Activated T-cell treated with anti-CD3 and anti-CD28 coated beads, Interleukin-2, amount 50 U/mL, for 48 hours (primary cell): Measurements from ENCODE around the gene SPN.
"Not testable (repeated sequence)": the region's sequence is repeated elsewhere in the genome, so short reads cannot be mapped to it uniquely, and the experiment has no call there.

Experiments
- DNase-seq, 2 experiments: peaks; one replicate each; pipeline ENCODE4 v3.0.0-alpha.2; 2020

Gene SPN

DNA sequence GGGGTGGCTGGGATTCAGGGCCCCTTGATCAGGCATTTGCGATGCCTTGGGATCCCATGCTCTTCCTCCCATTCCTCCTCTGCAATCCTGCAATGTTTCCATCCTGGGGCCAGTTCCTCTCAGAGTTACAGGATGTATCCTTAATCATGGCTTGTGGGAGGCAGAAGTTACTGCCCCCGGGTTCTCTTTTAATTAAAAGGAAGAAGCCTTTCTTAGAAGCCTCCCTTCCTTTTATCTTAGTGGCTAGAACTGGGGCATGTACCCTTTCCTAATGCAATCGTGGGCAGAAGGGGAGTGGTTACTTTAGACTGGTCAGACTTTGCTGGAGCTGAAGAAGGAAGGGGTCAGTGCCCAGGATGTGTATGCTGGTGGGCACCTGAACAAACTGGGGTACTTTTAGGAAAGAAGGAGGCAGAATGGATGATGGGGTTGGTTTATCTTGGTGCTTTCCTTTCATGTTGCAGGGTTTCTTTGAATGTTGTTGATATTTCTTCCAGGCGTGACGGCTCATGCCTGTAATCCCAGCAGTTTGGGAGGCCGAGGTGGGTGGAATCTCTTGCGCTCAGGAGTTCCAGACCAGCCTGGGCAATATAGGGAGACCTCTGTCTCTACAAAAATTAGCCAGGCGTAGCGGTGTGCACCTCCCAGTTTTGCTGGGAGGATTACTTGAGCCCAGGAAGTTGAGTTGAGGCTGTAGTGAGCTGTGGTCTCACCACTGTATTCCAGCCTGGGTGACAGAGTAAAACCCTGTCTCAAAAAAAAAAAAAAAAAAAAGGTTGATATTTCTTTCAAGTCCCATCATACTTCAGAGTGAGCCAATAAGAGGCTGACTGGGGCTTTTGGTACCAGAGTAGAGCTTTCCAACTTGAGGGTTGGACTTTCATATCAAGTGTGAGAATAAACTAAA, 13.2 kb upstream of the SPN start:
- DNase-seq, result no peak

DNA sequence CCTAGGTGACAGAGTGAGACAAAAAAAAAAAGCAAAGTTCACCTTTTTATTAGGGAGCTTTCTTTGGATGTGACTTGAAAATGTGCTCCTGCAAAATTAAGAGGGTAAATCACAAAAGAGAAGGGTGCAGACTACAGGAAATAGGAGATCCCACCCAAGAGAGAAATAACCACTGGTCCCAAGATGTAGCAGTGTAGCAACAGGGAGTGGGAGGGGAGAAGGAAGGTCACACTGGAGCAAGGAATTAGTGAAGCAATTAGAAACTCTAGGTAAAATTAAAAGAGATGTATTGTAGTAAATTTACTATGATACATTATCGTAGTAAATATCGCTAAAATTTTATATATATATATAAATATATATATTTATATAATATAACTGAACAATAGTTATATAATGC, 12.3 kb upstream of the SPN start:
- no peak for DNase-seq

DNA sequence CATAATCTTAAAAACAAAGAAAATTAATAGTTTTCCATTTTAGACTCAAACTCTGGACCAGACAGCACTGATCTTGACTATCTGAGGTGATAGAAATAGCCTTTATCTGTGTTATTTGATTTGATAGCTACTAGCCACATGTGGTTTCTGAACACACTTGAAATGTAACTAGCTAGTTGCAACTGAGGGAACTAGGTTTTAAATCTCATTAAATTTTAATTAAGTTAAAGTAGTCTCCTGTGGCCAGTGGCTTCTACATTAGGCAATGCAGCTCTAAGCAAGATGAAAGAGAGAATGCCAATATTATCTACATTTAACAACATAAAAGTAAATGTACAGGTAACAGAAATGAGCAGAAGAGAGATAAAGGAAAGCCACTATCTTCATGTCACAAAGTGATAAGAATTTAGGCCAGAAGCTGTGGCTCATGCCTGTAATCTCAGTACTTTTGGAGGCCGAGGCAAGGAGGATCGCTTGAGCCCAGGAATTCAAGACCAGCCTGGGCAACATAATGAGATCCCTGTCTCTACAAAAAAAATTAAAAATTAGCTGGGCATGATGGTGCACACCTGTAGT, 11.2 kb upstream of the SPN start:
- no peak for DNase-seq

DNA sequence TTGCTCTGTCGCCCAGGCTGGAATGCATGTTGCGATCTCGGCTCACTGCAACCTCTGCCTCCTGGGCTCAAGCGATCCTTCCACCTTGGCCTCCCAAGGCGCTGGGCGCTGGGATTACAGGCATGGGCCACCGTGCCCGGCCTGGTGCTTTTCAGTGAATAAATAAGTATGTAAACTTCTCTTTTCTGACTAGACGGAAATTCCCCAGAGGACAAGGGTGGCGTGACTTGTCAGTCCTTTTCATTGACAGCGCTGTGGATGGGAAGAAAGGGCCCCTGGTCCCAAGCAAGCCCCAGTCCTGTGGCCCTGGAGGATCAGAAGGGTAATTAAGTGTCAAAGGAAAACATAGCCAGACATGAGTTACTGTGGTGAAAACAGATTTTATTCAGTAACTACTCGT, 9.6 kb upstream of the SPN start:
- no peak for DNase-seq

DNA sequence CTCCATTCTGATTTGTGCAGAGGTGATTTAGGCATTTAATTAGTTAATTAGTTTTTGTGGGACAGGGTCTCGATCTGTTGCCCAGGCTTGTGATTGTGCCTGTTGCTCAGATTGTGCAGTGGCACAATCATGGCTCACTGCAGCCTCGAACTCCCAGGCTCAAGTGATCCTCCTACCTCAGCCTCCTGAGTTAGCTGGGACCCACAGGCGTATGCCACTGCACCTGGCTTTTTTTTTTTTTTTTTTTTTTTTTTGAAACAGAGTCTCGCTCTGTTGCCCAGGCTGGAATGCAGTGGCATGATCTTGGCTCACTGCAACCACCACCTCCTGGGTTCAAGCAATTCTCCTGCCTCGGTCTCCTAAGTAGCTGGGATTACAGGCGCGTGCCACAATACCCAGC, 9.2 kb upstream of the SPN start:
- DNase-seq, result not testable (repeated sequence)

DNA sequence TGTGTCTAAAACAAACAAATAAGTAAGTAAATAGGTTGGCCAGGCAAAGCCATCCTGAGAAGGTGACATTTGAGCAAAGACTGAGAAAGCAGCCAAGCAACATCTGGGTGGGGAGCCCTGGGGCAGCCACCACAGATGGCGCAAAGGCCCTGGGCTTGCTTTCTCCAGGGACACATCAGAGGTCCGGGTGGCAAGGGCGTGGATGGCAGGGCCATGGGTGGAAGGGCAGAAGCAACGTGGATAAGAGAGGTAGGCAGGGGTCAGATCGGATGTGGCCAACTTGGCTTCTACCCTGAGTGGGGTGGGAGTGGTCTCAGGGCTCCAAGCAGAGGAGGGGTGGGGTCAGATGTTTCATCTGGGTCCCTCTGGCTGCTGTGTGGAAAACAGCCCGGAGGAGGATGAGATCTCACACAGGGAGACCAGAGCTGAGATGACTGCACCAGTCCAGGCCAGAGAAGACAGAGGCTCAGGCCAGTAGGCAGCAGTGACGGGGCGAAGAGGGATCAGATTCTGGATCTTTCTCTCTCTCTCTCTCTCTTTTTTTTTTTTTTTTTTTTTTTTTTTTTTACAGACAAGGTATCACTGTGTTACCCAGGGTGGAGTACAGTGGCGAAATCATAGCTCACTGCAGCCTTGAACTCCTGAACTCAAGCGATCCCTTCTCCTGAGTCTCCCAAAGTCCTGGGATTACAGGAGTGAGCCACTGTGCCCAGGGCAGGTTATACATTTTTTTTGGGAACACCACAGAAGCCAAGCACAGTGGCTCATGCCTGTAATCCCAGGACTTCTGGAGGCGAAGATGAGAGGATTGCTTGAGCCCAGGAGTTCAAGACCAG, 6.1 kb upstream of the SPN start:
- DNase-seq, result no peak

DNA sequence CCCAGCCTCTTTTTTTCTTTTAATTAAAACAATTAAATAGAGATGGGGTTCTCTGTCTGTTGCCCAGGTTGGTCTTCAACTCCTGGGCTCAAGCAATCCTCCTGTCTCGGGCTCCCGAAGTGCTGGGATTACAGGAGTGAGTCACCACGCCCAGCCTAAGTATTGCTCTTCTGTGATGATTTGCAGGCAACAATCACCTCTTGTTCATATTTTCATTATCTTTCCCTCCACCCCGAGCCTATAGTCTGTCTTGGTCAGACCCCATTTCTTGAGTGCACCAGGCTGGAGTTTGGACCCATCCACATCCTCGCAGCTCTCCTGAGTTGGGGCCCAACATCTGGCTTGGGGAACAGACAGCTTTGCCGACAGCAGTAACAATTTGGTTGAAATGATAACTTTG, 4.3 kb upstream of the SPN start:
- DNase-seq, result no peak

DNA sequence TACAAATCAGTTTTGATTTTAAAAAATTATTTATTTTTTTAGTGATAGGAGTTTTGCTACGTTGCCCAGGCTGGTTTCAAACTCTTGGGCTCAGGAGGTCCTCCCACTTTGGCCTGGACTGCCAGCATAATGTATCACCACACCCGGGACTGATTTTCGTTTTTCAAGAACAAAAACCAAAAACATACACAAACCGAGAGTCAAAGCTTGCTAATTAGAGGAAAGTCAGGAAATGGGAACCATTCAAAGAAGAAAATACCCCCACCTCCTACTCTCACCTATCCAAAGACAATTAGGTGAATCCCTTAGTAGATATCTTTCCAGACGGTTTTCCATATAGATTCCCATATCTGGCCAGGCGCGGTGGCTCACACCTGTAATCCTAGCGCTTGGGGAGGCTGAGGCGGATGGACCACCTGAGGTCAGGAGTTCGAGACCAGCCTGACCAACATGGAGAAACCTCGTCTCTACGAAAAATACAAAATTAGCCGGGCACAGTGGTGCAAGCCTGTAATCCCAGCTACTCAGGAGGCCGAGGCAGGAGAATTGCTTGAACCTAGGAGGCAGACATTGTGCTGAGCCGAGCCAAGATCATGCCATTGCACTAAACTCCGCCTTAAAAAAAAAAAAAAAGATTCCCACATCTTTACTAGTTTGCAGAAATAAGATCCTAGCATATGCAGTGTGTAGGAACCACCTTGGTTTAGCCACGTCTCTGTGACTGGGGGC, 883 bp upstream of the SPN start:
- DNase-seq, result peak in 1 of 2 experiments; percentile 33

DNA sequence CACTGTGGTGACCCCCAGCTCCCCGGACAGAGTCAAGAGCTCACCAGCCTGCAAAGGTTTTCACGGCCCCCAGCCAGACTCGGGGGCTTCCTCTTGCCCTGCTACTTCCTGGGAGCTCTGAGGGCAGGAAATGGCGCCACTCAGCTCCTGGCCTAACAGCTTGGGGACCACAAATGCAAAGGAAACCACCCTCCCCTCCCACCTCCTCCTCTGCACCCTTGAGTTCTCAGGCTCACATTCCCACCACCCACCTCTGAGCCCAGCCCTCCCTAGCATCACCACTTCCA, 375 bp upstream of the SPN start:
- DNase-seq, result peak in 1 of 2 experiments; percentile 68

DNA sequence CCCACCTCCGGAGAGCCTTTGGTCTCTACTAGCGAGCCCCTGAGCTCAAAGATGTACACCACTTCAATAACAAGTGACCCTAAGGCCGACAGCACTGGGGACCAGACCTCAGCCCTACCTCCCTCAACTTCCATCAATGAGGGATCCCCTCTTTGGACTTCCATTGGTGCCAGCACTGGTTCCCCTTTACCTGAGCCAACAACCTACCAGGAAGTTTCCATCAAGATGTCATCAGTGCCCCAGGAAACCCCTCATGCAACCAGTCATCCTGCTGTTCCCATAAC, 702 bp downstream of the SPN start:
- peak; percentile 62 to 65 for DNase-seq

DNA sequence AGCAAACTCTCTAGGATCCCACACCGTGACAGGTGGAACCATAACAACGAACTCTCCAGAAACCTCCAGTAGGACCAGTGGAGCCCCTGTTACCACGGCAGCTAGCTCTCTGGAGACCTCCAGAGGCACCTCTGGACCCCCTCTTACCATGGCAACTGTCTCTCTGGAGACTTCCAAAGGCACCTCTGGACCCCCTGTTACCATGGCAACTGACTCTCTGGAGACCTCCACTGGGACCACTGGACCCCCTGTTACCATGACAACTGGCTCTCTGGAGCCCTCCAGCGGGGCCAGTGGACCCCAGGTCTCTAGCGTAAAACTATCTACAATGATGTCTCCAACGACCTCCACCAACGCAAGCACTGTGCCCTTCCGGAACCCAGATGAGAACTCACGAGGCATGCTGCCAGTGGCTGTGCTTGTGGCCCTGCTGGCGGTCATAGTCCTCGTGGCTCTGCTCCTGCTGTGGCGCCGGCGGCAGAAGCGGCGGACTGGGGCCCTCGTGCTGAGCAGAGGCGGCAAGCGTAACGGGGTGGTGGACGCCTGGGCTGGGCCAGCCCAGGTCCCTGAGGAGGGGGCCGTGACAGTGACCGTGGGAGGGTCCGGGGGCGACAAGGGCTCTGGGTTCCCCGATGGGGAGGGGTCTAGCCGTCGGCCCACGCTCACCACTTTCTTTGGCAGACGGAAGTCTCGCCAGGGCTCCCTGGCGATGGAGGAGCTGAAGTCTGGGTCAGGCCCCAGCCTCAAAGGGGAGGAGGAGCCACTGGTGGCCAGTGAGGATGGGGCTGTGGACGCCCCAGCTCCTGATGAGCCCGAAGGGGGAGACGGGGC, 1.3 kb downstream of the SPN start:
- peak; percentile 65 to 71 for DNase-seq

DNA sequence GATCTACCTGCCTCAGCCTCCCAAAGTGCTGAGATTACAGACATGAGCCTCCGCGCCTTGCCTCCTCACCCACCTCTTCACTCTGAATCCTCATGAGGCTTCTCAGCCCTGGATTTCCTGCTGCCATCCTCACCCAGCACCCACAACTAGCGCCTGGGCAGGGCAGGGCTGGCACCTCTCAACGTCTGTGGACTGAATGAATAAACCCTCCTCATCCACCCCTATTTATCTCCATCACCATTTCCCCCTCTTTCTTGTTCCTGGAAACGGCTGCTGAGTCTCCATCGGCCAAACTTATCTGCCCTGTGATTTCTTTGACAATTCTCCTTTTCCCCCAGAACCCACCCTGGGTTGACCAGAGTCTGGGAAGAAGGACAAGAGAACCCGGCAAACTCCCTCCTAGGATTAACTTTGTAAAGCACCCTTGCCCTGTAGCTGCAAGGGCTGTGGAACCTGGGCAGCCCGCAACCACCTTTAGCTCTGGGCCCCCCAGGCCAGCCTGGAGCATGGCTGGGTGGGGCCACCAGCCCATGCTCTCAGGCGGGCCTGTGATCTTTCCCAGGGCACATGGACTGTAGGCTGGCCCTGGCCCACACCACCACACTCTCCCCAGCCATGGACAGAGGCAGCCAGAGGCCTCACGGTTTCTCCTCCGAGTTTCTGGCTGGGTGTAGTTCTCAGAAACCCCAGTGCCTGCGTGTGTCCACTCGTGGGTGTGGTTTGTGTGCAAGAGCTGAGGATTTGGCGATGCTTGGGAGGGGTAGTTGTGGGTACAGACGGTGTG, 2.4 kb downstream of the SPN start:
- DNase-seq, result peak; percentile 56 to 59

DNA sequence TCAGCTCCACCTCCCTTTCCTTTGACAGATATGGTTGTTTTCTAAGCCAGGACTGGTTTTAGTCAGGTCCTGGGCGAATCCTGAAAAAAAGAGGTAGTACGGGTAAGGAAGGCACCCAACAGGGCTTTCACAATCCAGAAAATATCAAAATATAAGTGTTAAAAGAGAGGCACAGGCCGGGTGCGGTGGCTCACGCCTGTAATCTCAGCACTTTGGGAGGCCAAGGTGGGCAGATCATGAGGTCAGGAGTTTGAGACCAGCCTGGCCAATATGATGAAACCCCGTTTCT, 4.2 kb downstream of the SPN start:
- DNase-seq, result not testable (repeated sequence)

DNA sequence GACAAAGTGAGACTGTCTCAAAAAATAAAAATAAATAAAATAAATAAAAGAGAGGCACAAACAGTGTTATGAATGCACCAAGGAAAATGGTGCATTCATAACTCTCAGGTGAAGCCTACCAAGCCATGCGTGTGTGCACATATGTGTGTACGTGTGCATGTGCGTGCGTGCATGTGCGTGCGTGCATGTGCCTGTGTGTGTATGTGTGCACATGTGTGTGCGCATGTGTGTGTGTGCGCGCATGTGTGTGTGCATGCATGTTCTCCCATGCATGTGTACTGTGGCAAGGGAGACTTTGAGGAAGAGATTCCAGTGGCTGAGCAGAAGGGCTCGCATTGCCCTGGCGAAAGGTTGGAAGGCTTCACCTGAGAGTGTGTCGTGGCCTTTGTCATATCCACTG, 4.7 kb downstream of the SPN start:
- DNase-seq, result no peak

DNA sequence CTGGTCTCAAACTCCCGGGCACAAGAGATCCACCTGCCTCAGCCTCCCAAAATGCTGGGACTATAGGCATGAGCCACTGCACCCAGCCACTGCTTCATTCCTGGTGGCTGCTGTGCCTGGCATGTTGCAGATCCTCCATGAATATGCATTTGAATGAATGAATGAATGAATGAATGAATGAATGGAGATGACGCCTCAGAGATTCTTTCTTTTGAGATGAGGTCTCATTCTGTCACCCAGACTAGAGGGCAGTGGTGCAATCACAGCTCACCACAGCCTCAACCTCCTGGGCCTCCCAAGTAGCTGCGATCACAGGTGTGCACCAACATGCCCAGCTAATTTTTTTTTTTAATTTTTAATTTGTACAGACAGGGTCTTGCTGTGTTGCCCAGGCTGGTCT, 5.2 kb downstream of the SPN start:
- DNase-seq, result no peak

DNA sequence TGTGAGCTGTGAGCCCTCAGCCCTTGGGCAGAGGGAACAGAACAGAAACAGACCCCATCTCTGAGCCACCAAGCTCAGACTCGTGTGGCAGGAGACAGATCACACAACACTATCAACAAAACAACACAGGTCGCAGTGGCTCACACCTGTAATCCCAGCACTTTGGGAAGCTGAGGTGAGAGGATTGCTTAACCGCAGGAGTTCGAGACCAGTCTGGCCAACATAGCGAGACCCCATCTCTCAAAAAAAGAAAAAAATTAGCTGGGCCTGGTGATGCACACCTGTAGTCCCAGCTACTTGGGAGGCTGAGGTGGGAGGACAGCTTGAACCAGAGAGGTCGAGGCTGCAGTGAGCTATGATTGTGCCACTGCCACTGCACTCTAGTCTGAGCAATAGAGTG, 10.5 kb downstream of the SPN start:
- DNase-seq, result no peak

DNA sequence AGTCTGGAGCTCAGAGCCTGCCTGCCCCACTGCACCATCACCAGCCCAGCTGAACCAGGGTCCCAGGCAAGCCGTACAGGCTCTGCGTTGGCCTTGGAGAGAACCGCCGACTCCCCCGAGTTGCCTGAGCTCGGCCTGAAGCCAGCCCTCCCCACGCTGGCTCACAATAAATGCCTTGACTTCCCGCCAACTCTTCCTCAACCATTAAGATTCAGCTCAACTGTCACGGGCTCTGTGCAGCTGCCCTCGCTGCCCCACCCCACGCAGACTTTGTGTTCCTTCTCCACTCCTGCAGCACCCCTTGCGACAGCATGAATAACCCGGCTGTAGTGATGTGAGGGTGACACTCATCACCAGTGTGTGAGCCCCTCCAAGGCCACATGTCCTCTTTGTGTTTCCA, 11.1 kb downstream of the SPN start:
- no peak for DNase-seq

DNA sequence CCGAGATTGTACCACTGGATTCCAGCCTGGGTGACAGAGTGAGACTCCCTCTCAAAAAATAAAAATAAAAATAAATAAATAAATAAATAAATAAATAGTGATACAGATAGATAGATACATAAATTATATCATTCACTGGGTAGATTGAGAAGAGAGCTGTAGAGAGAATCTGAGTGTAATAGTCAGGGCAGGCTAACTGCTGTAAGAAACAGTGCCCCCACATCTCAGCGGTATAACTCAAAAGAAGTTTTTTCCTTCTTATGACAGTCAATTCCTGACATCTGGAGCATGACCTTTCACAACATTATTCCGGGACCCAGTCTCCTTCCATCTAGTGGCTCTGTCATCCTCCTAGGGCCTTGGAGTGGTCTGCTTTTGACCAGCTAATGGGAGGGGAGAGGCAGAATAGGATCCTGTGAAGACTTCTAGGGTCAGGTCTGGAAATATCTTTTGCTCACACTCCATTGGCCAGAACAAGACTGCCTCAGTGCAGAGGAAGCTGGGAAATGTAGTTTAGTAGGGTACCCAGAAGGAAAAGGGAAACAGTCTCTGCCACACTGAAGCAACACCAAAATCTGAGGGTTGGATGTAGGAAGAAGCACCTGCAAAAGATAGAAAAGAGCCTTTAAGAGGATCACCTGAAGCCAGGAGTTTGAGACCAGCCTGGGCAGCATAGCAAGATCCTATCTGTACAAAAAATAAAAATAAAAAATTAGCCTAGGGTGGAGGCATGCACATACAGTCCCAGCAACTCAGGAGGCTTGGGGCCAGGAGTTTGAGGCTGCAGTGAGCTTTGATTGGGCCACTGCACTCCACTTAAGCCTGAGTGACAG, 13.0 kb downstream of the SPN start:
- no peak for DNase-seq

DNA sequence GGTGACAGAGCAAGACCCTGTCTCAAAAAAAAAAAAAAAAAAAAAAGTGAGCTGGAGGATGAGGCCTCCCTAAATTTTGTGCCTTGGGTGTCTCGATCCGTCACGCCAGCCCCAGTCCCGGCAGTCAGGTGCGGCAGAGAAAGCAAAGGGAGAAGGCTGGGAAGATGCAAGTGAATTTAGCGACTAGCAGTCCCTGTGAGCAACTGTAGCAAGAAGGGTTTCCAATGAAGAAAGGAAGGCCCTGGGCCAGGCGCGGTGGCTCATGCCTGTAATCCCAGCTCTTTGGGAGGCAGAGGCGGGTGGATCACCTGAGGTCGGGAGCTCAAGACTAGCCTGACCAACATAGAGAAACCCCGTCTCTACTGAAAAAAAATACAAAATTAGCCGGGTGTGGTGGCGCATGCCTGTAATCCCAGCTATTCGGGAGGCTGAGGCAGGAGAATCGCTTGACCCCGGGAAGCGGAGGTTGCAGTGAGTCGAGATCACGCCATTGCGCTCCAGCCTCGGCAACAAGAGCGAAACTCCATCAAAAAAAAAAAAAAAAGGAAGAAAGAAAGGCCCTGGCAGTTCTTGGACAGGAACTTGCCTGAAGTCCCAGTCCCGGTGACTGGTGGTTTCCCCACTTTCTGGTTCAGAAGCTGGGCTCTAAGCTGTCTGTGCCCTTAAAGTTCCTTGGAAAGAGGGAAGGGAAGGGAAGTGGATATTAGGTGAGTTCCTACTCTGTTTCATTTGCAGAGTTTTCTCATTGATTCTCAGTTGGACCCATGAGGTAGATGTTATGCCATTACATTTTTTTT, 14.1 kb downstream of the SPN start:
- DNase-seq, result no peak

DNA sequence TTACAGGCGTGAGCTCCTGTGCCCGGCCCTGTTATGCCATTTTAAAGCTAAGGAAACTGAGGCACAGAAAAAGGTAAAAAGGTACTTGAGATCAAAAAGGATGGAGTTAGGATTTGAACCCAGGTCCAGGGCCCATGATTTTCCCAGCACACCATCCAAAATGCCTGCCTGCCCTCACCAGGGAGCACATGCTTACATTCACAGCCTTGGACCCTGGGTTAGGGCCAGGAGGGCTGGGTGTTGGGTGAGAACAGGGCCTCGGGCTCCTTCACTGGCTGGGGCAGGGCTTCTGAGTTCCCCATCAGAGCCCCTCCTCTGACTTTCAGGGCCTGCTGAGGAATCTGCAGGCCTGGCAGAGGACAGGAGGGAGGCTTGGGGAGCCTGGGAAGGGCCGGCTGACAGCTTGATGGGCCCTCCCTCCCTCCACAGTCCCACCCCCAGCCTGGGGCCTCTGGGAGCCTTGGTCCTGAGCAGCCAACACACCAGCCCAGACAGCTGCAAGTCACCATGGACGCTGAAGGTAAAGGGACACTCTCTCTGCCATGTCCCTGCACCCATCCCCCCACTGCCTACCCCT, 15.7 kb downstream of the SPN start, which contains the start of gene QPRT:
Gene QPRT (plus strand): TSS at position 490 of the 577 bp plus-strand sequence. CDS start 18 bp downstream, at position 508.
- DNase-seq, result no peak
